Amygdala (tissue), 56 donors: ENCODE data around the gene HSPB7.
"Not testable (repeated sequence)": the region's sequence is repeated elsewhere in the genome, so short reads cannot be mapped to it uniquely, and the experiment has no call there.

Experiments
- DNase-seq, 56 donors: peaks; one replicate each; lab custom pipeline; 2025; lab: John Stamatoyannopoulos, UW

The HSPB7 gene

GRCh38 chr1:16011936-16012589 lies 5.8 kb downstream of the HSPB7 start:
- no peak for DNase-seq

DNA sequence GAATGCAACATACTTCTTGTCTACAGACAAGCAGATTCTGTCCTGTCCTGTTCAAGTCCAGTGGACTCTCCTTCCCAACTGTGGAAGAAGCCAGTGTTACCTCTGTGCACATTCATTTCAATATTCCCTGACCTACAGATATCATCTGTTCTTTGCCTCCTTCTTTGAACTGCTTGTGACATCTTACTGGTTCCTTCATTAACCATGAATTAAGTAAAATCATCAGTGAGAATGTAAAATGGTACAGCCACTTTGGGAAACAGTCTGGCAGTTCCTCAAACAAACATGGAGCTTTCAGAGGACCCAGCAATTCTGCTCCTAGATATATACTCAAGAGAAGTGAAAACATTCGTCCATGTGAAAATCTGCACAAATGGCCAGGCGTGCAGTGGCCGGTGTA lies 7.0 kb downstream of the HSPB7 start:
- DNase-seq: no peak

- no peak for DNase-seq
These were observed 8.2 kb downstream of the HSPB7 start for GRCh38 chr1:16009678-16010077.

DNA sequence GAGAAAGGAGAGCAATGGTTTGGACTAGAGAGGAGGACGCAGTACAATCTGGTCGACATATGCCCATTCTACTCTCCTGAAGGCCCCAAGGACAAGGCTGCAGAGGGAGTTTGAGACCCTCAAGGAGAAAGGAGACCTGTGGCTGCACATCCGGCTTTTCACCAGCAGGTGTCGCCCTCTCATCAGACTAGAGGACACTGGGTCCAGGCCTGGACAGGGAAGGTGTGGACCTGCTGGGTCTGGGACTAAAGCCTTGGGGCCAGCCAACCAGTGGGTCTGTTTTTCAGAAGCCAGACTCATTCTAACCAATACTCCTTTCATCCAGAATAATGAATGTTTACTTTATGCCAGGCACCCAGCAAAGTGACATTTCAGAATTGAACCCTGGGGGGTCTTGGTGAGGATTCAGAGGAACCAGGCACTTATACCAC lies 8.8 kb downstream of the HSPB7 start:
- DNase-seq: peak in 53 of 56 donors; percentile 11 to 84 (median 49)

GRCh38 chr1:16007671-16008341 lies 10.0 kb downstream of the HSPB7 start:
- no peak for DNase-seq

DNA sequence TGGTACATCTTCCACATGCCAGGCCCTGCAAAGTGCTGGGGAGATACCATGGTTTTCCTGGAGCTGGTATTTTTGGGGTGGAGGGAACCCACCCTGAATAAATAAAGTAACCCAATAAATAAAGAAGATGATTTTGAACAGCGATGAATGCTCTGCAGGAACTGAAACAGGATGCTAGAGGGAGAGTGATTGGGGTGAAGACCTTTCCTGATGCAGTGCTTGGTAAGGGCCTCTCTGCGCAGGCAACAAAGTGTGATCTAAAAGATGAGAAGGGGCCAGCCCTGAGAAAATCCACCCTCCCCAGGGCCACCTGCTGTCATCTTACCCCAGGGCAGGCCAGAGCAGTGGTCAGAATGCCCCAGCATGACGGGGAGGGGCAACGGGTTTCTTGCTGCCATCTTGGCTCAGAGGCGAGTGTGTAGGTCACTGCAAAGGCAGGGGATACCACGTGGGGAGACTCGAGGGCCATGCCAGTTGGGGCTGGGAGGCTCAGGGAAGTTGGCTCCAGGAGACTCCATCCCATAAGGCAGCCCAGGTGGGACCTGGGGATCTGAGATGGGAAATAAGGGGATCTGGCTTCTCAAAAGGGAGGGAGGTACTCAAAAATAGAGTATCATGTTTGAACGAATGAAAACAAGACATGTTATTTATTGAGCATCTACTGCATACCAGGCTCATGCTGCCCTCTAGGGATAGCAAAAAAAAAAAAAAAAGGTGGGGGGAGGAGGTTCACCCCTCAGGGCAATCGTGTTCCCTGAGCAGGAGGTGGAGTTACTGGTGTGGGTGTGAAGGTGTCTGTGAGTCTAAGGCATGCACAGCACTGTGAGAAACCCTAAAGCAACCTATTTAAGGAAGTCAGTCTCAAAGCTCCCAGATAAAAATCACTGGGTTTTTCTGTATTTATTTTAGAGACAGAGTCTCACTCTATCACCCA lies 11.0 kb downstream of the HSPB7 start:
- no peak for DNase-seq

DNA sequence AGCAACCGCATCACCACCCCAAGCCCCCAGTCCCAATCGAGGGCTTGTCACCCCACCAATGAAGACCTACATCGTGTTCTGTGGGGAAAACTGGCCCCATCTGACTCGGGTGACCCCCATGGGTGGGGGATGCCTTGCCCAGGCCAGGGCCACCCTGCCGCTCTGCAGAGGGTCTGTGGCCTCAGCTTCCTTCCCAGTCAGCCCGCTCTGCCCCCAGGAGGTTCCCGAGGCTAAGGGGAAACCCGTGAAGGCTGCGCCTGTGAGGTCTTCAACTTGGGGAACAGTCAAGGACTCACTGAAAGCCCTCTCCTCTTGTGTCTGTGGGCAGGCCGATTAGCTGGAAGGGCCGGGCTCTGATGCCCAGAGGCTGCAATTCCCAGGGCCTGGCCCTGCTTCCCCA lies 11.8 kb downstream of the HSPB7 start:
- DNase-seq: no peak

DNA sequence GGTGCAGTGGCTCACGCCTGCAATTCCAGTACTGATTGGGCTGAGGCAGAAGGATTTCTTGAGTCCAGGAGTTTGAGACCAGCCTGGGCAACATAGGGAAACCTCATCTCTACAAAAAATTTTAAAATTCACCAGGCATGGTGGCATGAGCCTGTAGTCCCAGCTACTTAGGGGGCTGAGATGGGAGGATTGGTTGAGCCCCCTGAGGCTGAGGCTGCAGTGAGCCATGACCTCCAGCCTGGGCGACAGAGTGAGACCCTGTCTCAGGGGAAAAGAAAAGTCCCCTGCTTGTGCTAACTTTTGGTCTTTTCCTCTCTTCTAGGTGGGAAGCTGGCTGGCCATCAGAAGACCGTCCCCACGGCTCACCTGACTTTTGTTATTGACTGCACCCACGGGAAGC lies 12.2 kb downstream of the HSPB7 start:
- DNase-seq: no peak

DNA sequence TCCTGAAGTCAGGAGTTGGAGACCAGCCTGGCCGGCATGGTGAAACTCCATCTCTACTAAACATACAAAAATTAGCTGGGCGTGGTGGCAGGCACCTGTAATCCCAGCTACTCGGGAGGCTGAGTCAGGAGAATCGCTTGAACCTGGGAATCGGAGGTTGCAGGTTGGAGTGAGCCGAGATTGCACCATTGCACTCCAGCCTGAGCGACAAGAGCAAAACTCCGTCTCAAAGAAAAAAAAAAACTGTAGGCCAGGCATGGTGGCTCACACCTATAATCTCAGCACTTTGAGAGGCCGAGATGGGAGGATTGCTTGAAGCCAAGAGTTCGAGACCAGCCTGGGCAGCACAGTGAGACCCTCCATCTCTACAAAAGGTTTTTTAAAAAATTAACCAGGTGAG lies 16.6 kb downstream of the HSPB7 start:
- DNase-seq: not testable (repeated sequence)

DNA sequence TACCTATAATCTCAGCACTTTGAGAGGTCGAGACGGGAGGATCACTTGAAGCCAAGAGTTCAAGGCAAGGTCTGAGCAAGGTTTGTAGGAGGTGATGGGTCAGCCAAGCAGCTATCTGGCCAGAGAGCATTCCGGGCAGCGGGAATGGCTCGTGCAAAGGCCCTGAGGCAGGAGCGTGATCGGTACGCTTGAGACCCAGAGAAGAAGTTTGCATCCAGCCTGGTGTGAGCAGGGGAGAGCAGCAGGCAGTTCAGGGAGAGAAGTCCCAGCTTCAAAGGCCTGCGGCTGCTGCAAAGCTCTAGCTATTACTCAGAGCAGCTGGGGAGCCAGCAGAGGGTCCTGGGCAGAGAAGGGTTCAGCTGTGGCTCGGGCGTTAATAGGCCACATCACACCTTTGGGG lies 18.9 kb downstream of the HSPB7 start:
- DNase-seq: no peak

DNA sequence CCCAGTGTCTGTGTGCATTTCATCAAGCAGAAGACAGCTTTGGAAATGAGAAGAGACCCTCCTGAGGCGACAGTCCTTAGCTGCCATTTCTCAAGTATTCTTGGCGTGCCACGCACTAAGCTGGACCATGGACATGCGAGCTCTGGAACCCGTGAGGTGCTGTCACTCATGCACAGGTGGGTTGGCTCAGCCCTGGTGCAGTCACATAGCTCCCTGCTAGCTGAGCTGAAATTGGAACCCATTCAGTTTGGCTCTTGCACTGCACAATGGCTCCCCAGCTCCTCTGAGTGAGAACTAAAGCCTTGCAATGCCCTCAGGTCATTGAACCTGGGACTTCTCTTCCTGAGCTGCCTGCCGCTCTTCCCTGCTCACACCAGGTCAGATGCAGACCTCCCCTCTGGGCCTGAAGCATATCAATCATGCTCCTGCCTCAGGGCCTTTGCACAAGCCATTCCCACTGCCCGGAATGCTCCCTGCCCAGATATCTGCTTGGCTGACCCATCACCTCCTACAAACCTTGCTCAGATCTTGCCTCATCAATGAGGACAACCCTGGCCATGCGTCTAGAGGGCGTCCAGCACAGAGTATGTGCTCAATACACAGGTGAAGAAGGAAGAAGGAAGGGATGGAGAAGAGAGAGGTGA lies 20.1 kb downstream of the HSPB7 start:
- DNase-seq: no peak

- no peak for DNase-seq
These were observed 20.7 kb downstream of the HSPB7 start for GRCh38 chr1:15997076-15997585.

- peak in 43 of 56 donors; percentile 13 to 87 (median 53) for DNase-seq
These were observed 23.1 kb downstream of the HSPB7 start for GRCh38 chr1:15994590-15995351.

DNA sequence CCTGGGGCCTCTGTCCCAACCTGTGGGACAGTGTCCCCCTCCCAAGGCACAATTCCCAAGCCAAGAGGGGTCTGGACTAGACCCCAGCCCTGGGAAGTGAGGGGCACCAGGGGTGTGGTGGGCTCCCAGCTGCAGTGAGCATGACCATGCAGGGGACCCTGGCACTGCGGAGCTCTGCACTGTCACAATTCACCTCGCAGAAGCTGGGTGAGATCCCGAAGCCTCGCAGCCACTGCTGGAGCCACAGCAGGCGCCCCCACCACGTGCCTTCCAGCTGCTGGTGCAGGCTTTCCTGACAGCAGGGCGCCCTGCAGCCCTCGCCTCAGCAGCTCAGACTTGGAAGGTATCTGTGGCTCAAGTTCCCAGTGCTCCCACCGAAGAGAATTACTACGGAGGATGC lies 23.8 kb downstream of the HSPB7 start:
- no peak for DNase-seq

DNA sequence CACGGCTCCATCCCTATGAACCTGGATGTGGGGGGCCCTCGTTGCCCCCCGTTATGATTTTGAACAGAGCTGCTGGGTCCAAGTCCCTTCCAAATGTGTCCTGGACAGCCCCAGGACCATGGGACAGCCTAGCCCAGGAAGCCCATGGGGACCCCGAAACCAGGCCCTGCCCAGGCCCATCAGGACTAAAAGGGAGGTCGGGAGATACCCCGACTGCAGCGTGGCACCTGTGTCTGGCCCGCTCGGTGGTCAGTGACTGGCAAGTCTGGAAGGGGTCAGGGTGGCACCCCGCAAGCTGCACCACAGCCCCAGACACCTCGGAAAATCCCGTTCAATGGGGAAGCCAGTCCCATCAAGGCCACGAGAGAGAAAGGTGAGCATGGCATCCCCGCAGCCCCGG lies 24.2 kb downstream of the HSPB7 start:
- DNase-seq: no peak

DNA sequence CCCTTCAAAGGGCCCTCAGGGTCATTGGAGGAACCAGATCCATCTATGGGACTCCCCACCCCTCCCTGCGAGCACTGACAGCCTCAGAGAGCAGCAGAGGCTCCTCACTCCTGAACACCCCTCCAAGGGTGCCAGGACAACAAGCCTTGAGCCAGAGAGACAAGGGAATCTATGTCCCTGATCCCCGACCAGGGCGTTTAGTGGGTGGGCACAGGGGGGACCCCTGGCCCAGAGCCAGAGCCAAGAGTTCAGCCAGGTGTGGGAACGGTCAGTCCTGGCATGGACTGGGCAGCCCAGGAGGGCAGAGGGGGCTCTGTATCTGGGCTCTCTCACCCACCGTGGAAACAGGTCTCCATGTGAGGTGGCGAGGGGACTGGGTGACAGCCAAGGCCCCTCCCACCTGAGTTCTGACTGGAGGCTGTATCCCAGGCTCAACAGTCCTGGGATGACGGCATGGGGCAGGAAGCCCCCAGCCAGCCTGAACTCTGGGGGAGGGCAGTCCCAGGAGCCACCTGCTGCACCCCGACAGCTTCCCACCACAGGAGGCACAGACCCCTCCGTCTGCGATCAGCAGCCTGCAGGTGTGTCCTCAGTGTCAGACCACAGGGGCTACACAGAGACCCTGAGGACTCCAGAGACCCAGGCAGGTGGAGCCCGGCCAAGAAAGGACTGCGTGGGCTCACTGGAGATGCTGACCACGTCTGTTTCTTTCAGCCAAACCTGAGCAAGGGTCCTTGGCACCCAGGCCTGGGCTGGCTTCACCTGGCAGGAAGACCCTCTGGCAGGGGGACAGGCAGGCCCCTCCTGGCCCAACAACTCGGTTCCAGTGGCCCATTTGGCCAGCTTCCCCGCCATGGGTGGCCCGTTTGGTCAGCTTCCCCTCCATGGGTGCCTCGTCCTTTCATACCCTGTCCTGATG lies 25.0 kb downstream of the HSPB7 start:
- DNase-seq: no peak

DNA sequence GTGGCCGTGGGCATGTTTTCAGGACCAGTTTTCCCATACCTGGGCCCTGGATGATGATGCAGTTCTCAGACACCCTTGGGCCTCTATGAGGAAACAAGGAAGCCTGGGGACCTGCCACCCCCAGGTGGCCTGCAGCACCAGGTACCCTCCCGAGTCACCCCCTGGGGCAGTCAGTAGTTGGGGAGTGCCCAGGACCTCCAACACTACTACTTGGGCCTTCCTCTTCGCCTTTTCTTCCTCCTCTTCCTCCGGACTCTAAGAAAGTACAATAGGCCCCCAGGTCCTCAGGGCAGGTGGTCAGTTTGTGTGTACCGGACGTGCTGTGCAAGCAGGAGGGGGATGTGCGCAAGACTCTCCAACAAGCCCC lies 25.7 kb downstream of the HSPB7 start:
- no peak for DNase-seq

DNA sequence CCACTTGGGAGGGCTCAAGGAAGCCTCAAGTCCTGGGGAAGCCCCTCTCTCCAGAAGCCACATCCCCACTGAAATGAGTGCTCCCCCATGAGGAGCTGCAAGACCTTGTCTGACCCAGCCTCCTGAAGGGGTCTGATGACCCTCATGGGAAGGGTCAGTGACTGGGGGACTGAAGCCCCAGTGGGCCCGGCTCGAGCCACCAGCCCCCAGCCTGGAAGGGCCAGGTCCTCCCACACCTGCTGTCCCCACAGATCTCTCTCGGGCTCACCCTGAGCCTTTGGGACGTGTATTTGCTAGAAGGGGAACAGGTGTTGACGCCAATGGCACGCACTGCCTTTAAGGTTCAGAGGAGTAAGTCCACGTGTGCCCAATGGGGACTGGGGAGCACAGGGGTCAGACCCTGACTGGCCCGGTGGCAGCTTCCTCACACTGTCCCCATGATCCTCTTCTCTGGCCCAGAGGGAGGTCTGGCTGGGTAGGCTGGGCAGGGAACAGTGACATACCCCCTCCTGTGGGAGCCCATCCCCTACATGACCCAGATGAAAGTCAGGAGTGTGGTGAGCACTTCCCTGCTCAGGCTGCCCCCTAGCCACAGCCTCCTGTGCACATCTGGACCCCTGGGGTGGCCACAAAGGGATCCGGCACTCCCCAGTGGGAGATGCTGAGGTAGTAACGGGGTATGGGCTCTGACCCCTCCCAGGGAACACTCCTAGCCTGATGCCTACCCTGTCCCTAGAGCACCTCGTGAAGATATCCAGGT lies 26.2 kb downstream of the HSPB7 start:
- no peak for DNase-seq
